Loucy (cell line): ENCODE measurements around the gene PRORP.
"Not testable (repeated sequence)": the region's sequence is repeated elsewhere in the genome, so short reads cannot be mapped to it uniquely, and the experiment has no call there.

Experiments used
- H2AFZ ChIP-seq: fragments of 200-600 bp; sonication (generic); 2 replicates; pipeline ENCODE4 v1.6.0; 2016; ENCODE audit warnings: antibody characterized with exemption, mild to moderate bottlenecking, low read length, moderate library complexity
- H3F3A ChIP-seq: fragments of 200-600 bp; 2 replicates; pipeline ENCODE4 v1.6.0; 2016; ENCODE audit warnings: antibody characterized with exemption, low read depth, mild to moderate bottlenecking
- H3K27me3 ChIP-seq: fragments of 200-600 bp; sonication (generic); 2 replicates; pipeline ENCODE4 v1.6.1; 2014; ENCODE audit warnings: low read length, mild to moderate bottlenecking; ENCODE audit not compliant: insufficient read depth, poor library complexity, severe bottlenecking
- H3K36me3 ChIP-seq: fragments of 200-600 bp; sonication (generic); 2 replicates; pipeline ENCODE4 v1.6.1; 2016; ENCODE audit warnings: low read length; ENCODE audit not compliant: insufficient read depth
- H3K4me1 ChIP-seq: fragments of 200-600 bp; sonication (generic); 2 replicates; pipeline ENCODE4 v1.5.1; 2014; ENCODE audit warnings: low read length, mild to moderate bottlenecking; ENCODE audit not compliant: insufficient read depth, poor library complexity, severe bottlenecking
- H3K4me2 ChIP-seq: fragments of 200-600 bp; sonication (generic); 2 replicates; pipeline ENCODE4 v1.6.0; 2014; ENCODE audit warnings: antibody characterized with exemption, low read length, low read depth, mild to moderate bottlenecking; ENCODE audit not compliant: poor library complexity, severe bottlenecking
- H3K4me3 ChIP-seq: fragments of 200-600 bp; sonication (generic); 2 replicates; pipeline ENCODE4 v1.5.1; 2014; ENCODE audit warnings: low read length, mild to moderate bottlenecking, mixed read lengths; ENCODE audit not compliant: poor library complexity, severe bottlenecking
- H3K79me2 ChIP-seq: fragments of 200-600 bp; sonication (generic); 2 replicates; pipeline ENCODE4 v1.6.1; 2014; ENCODE audit warnings: low read length; ENCODE audit not compliant: insufficient read depth
- H3K9ac ChIP-seq: fragments of 200-600 bp; sonication (generic); 2 replicates; pipeline ENCODE4 v1.6.0; 2014; ENCODE audit warnings: mild to moderate bottlenecking, low read depth, low read length, moderate library complexity; ENCODE audit not compliant: poor library complexity, severe bottlenecking
- H3K9me2 ChIP-seq: fragments of 200-600 bp; sonication (generic); replicated peaks from 2 replicates; pipeline ENCODE4 v1.6.1; 2016; ENCODE audit warnings: low read depth, low read length, mixed read lengths
- H3K9me3 ChIP-seq: fragments of 200-600 bp; sonication (generic); 2 replicates; pipeline ENCODE4 v1.6.1; 2014; ENCODE audit warnings: mild to moderate bottlenecking, antibody characterized with exemption, low read length, low read depth; ENCODE audit not compliant: insufficient read depth
- H4K20me1 ChIP-seq: fragments of 200-600 bp; sonication (generic); 2 replicates; pipeline ENCODE4 v1.6.0; 2014; ENCODE audit warnings: antibody characterized with exemption, low read length, mild to moderate bottlenecking; ENCODE audit not compliant: insufficient read depth, poor library complexity, severe bottlenecking
- EZH2phosphoT487 ChIP-seq: fragments of 200-600 bp; IDR thresholded peaks from 2 replicates; pipeline ENCODE4 v1.6.1; 2018; ENCODE audit warnings: antibody characterized with exemption, mild to moderate bottlenecking, moderate library complexity, borderline replicate concordance
- TF ChIP-seq, protein P1 (sequence below): fragments of 200-600 bp; sonication (generic); conservative IDR thresholded peaks from 2 replicates; pipeline ENCODE4 v1.5.1; 2014; ENCODE audit warnings: mild to moderate bottlenecking, antibody characterized with exemption, low read length

PRORP gene

DNA sequence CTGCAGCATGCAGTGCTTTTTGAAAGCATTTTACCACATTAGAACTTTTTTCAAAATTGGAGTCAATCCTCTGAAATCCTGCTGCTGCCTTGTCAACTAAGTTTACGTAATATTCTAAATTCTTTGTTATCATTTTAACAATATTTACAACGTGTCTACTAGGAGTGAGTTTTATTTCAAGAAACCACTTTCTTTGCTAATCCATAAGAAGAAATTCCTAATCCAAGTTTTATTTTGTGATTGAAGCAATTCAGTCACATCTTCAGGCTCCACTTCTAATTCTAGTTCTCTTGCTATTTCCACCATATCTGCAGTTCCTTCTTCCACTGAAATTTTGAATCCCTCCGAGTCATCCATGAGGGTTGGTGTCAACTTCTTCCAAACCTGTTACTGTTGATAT, 25.4 kb downstream of the PRORP start:
- H3K79me2 ChIP-seq = peaks cover 31% of the 10 kb centered on the region
- no peaks in the 10 kb centered on the region for H3K9me2 ChIP-seq
- no peak overlapping the region for H3K4me3 ChIP-seq
- H3K36me3 ChIP-seq = peaks cover 7% of the 10 kb centered on the region
- no peak overlapping the region for H3K4me2 ChIP-seq
- TF ChIP-seq, protein P1, sequence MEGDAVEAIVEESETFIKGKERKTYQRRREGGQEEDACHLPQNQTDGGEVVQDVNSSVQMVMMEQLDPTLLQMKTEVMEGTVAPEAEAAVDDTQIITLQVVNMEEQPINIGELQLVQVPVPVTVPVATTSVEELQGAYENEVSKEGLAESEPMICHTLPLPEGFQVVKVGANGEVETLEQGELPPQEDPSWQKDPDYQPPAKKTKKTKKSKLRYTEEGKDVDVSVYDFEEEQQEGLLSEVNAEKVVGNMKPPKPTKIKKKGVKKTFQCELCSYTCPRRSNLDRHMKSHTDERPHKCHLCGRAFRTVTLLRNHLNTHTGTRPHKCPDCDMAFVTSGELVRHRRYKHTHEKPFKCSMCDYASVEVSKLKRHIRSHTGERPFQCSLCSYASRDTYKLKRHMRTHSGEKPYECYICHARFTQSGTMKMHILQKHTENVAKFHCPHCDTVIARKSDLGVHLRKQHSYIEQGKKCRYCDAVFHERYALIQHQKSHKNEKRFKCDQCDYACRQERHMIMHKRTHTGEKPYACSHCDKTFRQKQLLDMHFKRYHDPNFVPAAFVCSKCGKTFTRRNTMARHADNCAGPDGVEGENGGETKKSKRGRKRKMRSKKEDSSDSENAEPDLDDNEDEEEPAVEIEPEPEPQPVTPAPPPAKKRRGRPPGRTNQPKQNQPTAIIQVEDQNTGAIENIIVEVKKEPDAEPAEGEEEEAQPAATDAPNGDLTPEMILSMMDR = no peak
- TF ChIP-seq EZH2phosphoT487 = no peak
- H2AFZ ChIP-seq = no peak overlapping the region
- no peaks in the 10 kb centered on the region for H3F3A ChIP-seq
- no peaks in the 10 kb centered on the region for H4K20me1 ChIP-seq
- H3K4me1 ChIP-seq = peaks cover 2% of the 10 kb centered on the region
- H3K9me3 ChIP-seq = no peaks in the 10 kb centered on the region
- no peaks in the 10 kb centered on the region for H3K27me3 ChIP-seq
- no peak overlapping the region for H3K9ac ChIP-seq

DNA sequence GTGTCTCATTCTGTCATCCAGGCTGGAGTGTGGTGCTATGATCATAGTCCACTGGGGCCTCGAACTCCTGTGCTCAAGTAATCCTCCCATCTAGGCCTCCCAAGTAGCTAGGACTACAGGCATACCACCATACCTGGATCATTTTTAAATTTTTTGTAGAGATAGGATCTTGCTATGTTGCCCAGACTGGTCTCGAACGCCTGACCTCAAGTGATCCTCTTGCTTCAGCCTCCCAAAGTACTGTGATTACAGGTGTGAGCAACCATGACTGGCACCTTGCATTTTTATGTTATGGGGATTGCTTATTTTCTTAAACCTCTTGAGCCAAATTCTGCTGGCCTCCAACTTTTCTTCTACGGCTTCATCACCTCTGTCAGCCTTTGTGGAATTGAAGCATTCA, 26.9 kb downstream of the PRORP start:
- Histone ChIP-seq H3K36me3 (peaks cover 7% of the 10 kb centered on the region), H3K4me2 (no peak overlapping the region), H3F3A (no peaks in the 10 kb centered on the region), H3K9me2 (no peaks in the 10 kb centered on the region), H4K20me1 (no peaks in the 10 kb centered on the region), H3K27me3 (no peaks in the 10 kb centered on the region), H3K4me3 (no peak overlapping the region), H3K9ac (no peak overlapping the region), H3K4me1 (peaks cover 6% of the 10 kb centered on the region), H3K9me3 (no peaks in the 10 kb centered on the region), H2AFZ (no peak overlapping the region), H3K79me2 (peaks cover 31% of the 10 kb centered on the region)
- no peak for TF ChIP-seq EZH2phosphoT487
- TF ChIP-seq, protein P1 = no peak

GRCh38 chr14:35152531-35152930, 30.2 kb downstream of the PRORP start:
- not testable (repeated sequence) for H2AFZ ChIP-seq, H3K4me2 ChIP-seq, H3K4me3 ChIP-seq, H3K9me3 ChIP-seq, H3K9ac ChIP-seq, H4K20me1 ChIP-seq, H3K9me2 ChIP-seq, H3K36me3 ChIP-seq, H3F3A ChIP-seq, H3K27me3 ChIP-seq
- H3K4me1 ChIP-seq = peaks cover 26% of the 10 kb centered on the region
- H3K79me2 ChIP-seq = peaks cover 31% of the 10 kb centered on the region

- H3K4me2 ChIP-seq = peak overlapping the region; percentile 1
- H3K9ac ChIP-seq = no peak overlapping the region
- no peak overlapping the region for H2AFZ ChIP-seq
- H3K27me3 ChIP-seq = no peaks in the 10 kb centered on the region
- no peak for TF ChIP-seq EZH2phosphoT487
- TF ChIP-seq, protein P1 = no peak
- H4K20me1 ChIP-seq = no peaks in the 10 kb centered on the region
- H3K9me3 ChIP-seq = no peaks in the 10 kb centered on the region
- H3K79me2 ChIP-seq = peaks cover 24% of the 10 kb centered on the region
- no peak overlapping the region for H3K4me3 ChIP-seq
- 0 out of 2 replicates have a peak, but pooled peaks cover 6% of the 10 kb centered on the region for H3F3A ChIP-seq
- peaks cover 5% of the 10 kb centered on the region; the same call in 1 of the 2 replicates for H3K36me3 ChIP-seq
- peaks cover 26% of the 10 kb centered on the region for H3K4me1 ChIP-seq
- H3K9me2 ChIP-seq = no peaks in the 10 kb centered on the region
Observed at GRCh38 chr14:35154016-35154415, 31.7 kb downstream of the PRORP start.
